Endodermal cell (in vitro differentiated cells): ENCODE measurements around the gene ANAPC13. TPM values are rescaled to one million over a fixed set of nuclear protein-coding genes. Genes with fewer than 3 reads are reported as not detected.

Experiments used
- DNase-seq: peaks from one replicate; pipeline ENCODE4 v3.0.0-alpha.2; 2017
- H3K27ac ChIP-seq: 2 replicates; pipeline ENCODE4 v1.5.1; 2013; ENCODE audit warnings: mild to moderate bottlenecking, low read depth, low read length, moderate library complexity
- H3K27me3 ChIP-seq: 2 replicates; pipeline ENCODE4 v1.6.1; 2013; ENCODE audit warnings: mild to moderate bottlenecking, low read length, moderate library complexity; ENCODE audit not compliant: insufficient read depth, control insufficient read depth, poor library complexity, severe bottlenecking
- H3K36me3 ChIP-seq: 2 replicates; pipeline ENCODE4 v1.7.0; 2013; ENCODE audit warnings: mild to moderate bottlenecking, low read length, moderate library complexity; ENCODE audit not compliant: control insufficient read depth, insufficient read depth
- H3K4me1 ChIP-seq: one replicate; pipeline ENCODE4 v1.7.0; 2013; ENCODE audit warnings: low read length; ENCODE audit not compliant: control insufficient read depth, insufficient read depth
- H3K4me3 ChIP-seq: 2 replicates; pipeline ENCODE4 v1.5.1; 2013; ENCODE audit warnings: mild to moderate bottlenecking, low read length, moderate library complexity
- H3K9ac ChIP-seq: 2 replicates; pipeline ENCODE4 v1.6.1; 2013; ENCODE audit warnings: mild to moderate bottlenecking, low read length, moderate library complexity; ENCODE audit not compliant: poor library complexity, severe bottlenecking; ENCODE audit errors: extremely low read depth
- H3K9me3 ChIP-seq: 2 replicates; pipeline ENCODE4 v1.6.1; 2013; ENCODE audit warnings: mild to moderate bottlenecking, low read length, moderate library complexity; ENCODE audit not compliant: control insufficient read depth
- H3K27ac Mint-ChIP-seq: 2 replicates; pipeline ENCODE4 v1.8.0; 2020; ENCODE audit warnings: mixed read lengths
- H3K27me3 Mint-ChIP-seq: 2 replicates; pipeline ENCODE4 v1.8.0; 2021; ENCODE audit warnings: mild to moderate bottlenecking, mixed read lengths; ENCODE audit not compliant: insufficient read depth
- H3K36me3 Mint-ChIP-seq: 2 replicates; pipeline ENCODE4 v1.8.0; 2020; ENCODE audit warnings: low read depth, mixed read lengths
- H3K4me1 Mint-ChIP-seq: 2 replicates; pipeline ENCODE4 v1.8.0; 2020; ENCODE audit warnings: mixed read lengths
- H3K4me3 Mint-ChIP-seq: 2 replicates; pipeline ENCODE4 v1.8.0; 2020; ENCODE audit warnings: mild to moderate bottlenecking, moderate library complexity, mixed read lengths
- H3K9me3 Mint-ChIP-seq: 2 replicates; pipeline ENCODE4 v1.8.0; 2020; ENCODE audit warnings: mild to moderate bottlenecking, mixed read lengths
- WGBS, 2 experiments: methylation state at CpG; one replicate each; pipeline versions ENCODE4 v1.1.5 to v1.1.7; 2013; ENCODE audit warnings: missing lambda C conversion rate in 2 of 2, mixed read lengths in 1 of 2; ENCODE audit not compliant: insufficient coverage in 1 of 2, insufficient read length in 1 of 2; 5-methylcytosine and 5-hydroxymethylcytosine counted together
- total RNA-seq, 2 donors: library from RNA; stranded (reverse); fragmentation: NEBNext Ultra II Directional in 1 of 2; extraction: Animal tissue kit (Norgen Biotek cat#: 25700) in 1 of 2; gene quantifications; 2 replicates in 1 of 2; 3 replicates in 1 of 2; pipeline ENCODE4 v1.2.1, GENCODE V29; 2021
- TF ChIP-seq, protein P1 (sequence below): fragments of 200-600 bp; sonication (generic); conservative IDR thresholded peaks from 2 replicates; pipeline ENCODE4 v1.5.0; 2021; ENCODE audit warnings: antibody characterized with exemption, mild to moderate bottlenecking

The ANAPC13 gene
- total RNA-seq, 2 donors from 2014 or later: 28.6 to 29.3 TPM

DNA sequence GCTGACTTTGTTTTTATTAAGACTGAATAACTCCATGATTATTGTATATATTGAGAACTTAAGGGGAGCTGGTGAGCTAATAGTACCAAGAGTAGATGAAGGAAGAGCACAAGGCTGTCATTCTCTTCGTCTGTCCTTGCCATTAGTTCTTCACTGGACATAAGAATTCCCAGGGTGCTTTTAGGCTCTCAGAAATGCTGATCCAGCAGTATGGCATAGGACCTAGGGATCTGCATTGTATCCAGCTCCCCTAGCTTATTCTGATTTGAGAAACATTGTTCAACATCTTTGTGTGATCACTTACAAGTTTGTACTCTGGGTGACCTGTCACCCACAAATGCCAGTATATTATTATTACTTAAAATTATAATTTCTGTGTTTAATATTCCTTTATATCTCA lies 47.7 kb upstream of the ANAPC13 start:
- 85 to 87% methylated on average over 1 of the region's 1 CpG for WGBS, 2 experiments
- DNase-seq: no peak
- no peaks in the 10 kb centered on the region for H3K27me3 Mint-ChIP-seq

DNA sequence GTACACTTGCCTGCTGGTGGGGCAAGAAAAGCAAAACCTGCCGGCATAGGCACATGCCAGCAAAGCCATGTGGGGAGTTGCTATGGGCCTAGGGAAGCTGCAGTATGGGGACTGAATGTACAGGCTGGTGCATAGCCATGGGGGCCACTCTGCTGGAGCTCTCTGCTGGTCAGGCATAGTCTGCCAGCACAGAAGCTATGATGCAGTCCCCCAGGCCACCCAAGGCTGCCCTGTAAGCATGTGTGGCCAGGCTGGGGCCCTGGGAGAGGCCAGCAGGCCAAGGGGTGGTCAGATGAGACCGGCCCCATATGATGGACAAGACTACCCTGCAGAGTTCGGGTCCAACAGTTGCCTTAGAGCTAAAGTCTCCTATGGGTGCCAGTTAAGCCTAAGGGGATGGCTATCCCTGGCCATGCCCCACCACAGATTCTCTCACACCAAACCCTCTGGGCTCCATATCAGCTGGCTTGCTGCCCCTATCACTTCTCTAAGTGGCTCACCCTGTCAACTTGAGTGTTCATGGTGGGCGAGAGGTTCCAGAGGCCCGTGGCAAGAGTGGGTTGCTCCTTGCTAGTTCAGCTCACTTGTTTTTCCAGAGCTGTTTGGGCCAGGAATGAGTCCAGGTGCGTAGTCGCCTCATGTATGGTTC lies 41.9 kb upstream of the ANAPC13 start:
- Mint-ChIP-seq H3K4me3 (no peak overlapping the region), H3K36me3 (peaks cover 22% of the 10 kb centered on the region), H3K27ac (no peak overlapping the region), H3K27me3 (no peaks in the 10 kb centered on the region), H3K4me1 (peaks cover 5% of the 10 kb centered on the region), H3K9me3 (peaks cover 31% of the 10 kb centered on the region)
- Histone ChIP-seq H3K9ac (no peak overlapping the region), H3K27me3 (no peaks in the 10 kb centered on the region), H3K4me3 (no peak overlapping the region), H3K4me1 (no peaks in the 10 kb centered on the region), H3K36me3 (no peaks in the 10 kb centered on the region), H3K27ac (no peak overlapping the region), H3K9me3 (peaks cover 34% of the 10 kb centered on the region)
- TF ChIP-seq, protein P1, sequence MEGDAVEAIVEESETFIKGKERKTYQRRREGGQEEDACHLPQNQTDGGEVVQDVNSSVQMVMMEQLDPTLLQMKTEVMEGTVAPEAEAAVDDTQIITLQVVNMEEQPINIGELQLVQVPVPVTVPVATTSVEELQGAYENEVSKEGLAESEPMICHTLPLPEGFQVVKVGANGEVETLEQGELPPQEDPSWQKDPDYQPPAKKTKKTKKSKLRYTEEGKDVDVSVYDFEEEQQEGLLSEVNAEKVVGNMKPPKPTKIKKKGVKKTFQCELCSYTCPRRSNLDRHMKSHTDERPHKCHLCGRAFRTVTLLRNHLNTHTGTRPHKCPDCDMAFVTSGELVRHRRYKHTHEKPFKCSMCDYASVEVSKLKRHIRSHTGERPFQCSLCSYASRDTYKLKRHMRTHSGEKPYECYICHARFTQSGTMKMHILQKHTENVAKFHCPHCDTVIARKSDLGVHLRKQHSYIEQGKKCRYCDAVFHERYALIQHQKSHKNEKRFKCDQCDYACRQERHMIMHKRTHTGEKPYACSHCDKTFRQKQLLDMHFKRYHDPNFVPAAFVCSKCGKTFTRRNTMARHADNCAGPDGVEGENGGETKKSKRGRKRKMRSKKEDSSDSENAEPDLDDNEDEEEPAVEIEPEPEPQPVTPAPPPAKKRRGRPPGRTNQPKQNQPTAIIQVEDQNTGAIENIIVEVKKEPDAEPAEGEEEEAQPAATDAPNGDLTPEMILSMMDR: no peak
- DNase-seq: no peak
- 95 to 100% methylated on average over 5 to 7 of the region's 7 CpGs for WGBS, 2 experiments

More for the DNA sequence above, 47.7 kb upstream of the ANAPC13 start:
- Mint-ChIP-seq H3K36me3 (peaks cover 9% of the 10 kb centered on the region), H3K27ac (no peak overlapping the region), H3K4me3 (no peak overlapping the region), H3K4me1 (no peaks in the 10 kb centered on the region), H3K9me3 (no peaks in the 10 kb centered on the region)
- Histone ChIP-seq H3K36me3 (peaks cover 8% of the 10 kb centered on the region), H3K9ac (no peak overlapping the region), H3K4me3 (no peak overlapping the region), H3K27me3 (no peaks in the 10 kb centered on the region), H3K4me1 (no peaks in the 10 kb centered on the region), H3K9me3 (no peaks in the 10 kb centered on the region), H3K27ac (no peak overlapping the region)
- TF ChIP-seq, protein P1: no peak

DNA sequence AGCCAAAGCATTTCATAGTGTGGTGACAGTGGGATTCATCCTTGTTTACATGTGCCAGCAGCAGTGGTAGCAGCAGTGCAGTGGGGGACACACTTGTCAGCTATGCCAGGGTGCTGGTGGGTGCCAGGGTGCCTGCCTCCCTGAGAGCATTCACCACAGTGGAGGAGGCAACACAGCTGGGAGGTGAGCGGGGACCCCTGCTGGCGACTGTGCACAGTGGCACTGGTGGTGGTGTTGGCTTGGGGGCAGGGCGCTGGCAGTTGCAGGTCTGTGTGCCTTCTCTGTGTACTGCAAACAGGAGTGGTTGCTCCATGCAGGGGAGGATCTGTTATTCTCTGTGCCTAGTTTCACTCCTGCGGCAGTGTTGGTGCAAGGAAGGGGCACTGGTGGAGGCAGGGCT lies 41.3 kb upstream of the ANAPC13 start:
- H3K4me1 ChIP-seq: no peaks in the 10 kb centered on the region
- peaks cover 36% of the 10 kb centered on the region for H3K9me3 Mint-ChIP-seq
- H3K27me3 Mint-ChIP-seq: no peaks in the 10 kb centered on the region
- no peak overlapping the region for H3K27ac ChIP-seq
- TF ChIP-seq, protein P1: peak; percentile 81
- DNase-seq: peak; percentile 85
- H3K9me3 ChIP-seq: peaks cover 37% of the 10 kb centered on the region
- peaks cover 5% of the 10 kb centered on the region for H3K4me1 Mint-ChIP-seq
- peaks cover 26% of the 10 kb centered on the region for H3K36me3 Mint-ChIP-seq
- no peak overlapping the region for H3K4me3 Mint-ChIP-seq
- 89% methylated on average over 4 of the region's 4 CpGs; no CpG with 5 or more reads in 1 of the 2 experiments for WGBS, 2 experiments
- H3K4me3 ChIP-seq: no peak overlapping the region
- no peak overlapping the region for H3K9ac ChIP-seq
- no peaks in the 10 kb centered on the region for H3K27me3 ChIP-seq
- no peak overlapping the region for H3K27ac Mint-ChIP-seq
- no peaks in the 10 kb centered on the region for H3K36me3 ChIP-seq
